NCI-H128 (cell line): ENCODE results near the gene KCNQ4.

Source experiments
- DNase-seq: peaks from one replicate; lab custom pipeline; 2025; ENCODE audit not compliant: unreplicated experiment; lab: John Stamatoyannopoulos, UW

The KCNQ4 gene

GRCh38 chr1:40754201-40754600 is 29.4 kb upstream of the KCNQ4 start:
- DNase-seq: no peak

- no peak for DNase-seq
Measured at GRCh38 chr1:40755067-40755466, 28.5 kb upstream of the KCNQ4 start.

- no peak for DNase-seq
Measured at GRCh38 chr1:40756523-40756922, 27.1 kb upstream of the KCNQ4 start.

DNA sequence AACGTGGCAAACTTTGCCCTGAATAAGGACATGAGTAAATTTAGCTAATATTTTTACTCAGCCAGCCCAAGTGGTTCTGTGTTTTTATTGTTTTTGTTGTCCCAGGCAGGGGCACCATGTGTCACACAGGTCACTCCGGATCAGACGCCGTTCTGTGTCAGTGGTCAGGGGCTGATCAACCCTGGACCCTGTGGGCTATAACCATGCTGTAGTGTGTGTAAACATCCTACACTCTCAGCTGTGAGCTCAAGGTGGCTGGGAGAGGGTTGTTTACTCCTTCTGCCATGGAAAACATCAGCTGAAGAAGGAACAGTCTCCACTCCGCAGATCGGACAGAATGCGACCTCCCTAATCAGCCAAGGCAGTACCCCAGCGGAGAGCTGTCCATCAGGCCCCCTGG is 26.5 kb upstream of the KCNQ4 start:
- no peak for DNase-seq

GRCh38 chr1:40758004-40758403 is 25.6 kb upstream of the KCNQ4 start:
- no peak for DNase-seq

- DNase-seq: no peak
Measured at GRCh38 chr1:40758578-40759343, 24.8 kb upstream of the KCNQ4 start.

GRCh38 chr1:40760984-40761383 is 22.6 kb upstream of the KCNQ4 start:
- DNase-seq: no peak

DNA sequence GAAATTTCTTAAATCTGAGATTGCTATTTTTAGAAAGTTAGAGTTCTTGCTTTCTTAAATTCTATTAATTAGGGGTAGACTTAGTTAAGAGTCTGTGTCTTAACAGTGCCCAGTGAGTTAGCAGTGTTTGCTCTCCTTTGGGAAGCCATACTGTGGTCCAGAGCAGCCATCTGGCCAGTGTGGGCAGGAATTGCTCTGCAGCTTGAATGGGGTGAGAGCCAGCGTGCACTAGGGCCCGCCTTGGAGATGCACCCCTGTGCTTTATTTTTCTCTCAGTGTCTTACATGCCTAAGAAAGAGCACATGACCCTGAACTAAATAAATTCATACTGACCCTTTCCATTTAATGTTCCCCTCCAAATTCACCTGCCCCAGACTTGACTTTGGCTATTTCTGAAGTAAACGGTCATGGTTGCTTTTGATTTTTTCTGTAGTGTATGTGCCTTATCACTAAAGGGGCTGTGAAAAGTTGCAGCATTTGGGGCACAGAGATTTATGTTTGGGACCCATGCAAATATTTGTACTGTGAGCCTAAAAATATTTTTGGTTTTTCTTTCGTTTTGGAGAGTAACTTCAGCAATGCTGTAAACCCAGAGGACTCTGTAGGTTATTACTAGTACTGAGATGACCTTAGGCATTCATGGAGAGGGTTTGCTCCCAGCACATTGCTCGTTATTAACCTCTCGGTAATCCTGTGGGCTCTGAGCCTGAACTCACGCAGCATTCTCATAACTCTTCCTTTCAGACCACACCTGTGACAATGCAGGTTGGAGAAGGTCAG is 21.3 kb upstream of the KCNQ4 start:
- DNase-seq: no peak

- DNase-seq: no peak
Measured at GRCh38 chr1:40763742-40764532, 19.6 kb upstream of the KCNQ4 start.

- no peak for DNase-seq
Measured at GRCh38 chr1:40764981-40765380, 18.6 kb upstream of the KCNQ4 start.

DNA sequence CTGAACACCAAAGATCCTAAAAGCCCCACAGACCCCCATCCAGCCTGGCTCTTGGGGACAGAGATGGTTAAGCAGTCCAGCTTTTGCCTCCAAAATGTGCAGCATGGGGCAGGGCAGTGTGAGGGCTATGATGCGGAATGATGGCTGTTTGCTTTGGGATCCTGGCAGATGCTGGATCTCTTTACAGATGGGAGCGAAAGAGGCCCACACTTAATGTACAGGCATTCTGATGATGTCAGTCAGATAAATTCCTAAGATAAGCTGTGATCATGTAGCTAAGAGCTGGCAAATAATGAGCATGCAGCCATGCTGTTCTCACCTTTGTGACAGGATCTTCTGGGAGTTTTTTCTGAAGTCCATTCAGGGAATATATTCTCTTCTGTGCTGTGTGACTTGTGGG is 17.6 kb upstream of the KCNQ4 start:
- DNase-seq: no peak

DNA sequence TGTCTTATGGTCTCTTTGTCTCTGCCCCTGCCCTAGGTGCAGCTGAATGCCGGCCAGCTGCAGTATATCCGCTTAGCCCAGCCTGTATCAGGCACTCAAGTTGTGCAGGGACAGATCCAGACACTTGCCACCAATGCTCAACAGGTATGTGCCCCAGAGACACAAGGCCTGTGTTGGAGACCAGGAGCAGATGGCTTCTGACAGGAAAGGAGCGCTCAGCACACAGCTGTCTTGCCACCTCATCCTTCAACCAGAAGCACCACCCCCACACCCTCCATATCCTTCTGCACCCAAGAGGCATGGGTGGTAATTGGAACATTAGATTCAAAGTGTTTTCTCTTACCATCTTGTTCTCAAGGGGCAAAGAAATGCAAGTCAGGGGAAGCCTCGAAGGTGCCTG is 17.0 kb upstream of the KCNQ4 start:
- no peak for DNase-seq

GRCh38 chr1:40768146-40768990 is 15.2 kb upstream of the KCNQ4 start:
- no peak for DNase-seq

DNA sequence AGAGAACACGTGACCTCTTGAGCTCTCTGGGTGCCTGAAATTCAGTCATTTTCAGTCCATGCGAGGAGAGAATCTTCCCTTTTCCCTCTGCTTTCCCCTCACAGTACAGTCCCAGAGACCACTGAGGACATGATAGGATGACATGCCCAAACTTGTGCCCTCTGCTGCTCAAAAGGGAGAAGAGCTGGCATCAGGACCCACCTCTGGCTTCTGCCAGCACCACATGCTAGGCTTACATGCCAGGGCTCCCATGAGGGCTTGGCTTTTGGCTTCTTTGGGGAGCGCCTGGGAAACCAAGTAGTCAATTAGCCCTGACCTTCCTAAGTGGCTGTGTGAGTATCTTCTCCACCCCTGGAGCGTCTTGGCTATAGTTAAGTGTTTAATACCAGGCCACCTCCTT is 13.8 kb upstream of the KCNQ4 start:
- DNase-seq: no peak

DNA sequence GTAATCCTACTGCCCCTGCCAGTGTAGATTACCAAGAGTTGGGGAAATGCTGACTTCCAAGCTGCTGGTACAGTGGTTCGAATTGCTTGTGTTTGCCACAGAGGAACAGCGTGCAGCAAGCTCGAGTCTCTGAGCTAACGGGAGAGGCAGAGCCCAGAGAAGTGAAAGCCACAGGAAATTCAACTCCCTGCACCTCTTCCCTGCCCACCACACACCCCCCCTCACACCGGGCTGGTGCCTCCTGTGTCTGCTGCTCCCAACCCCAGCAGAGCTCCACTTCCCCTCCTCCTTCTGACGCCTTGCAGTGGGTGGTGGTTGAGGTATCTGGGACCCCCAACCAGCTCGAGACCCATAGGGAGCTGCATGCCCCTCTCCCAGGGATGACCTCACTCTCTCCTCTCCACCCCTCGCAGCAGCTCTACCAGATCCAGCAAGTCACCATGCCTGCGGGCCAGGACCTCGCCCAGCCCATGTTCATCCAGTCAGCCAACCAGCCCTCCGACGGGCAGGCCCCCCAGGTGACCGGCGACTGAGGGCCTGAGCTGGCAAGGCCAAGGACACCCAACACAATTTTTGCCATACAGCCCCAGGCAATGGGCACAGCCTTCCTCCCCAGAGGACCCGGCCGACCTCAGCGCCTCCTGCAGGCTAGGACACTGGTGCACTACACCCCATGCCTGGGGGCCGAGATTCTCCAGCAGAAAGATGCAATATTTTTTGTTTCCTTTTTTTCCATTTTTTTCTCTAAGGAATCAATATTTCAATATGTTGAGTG is 13.1 kb upstream of the KCNQ4 start:
- DNase-seq: no peak

DNA sequence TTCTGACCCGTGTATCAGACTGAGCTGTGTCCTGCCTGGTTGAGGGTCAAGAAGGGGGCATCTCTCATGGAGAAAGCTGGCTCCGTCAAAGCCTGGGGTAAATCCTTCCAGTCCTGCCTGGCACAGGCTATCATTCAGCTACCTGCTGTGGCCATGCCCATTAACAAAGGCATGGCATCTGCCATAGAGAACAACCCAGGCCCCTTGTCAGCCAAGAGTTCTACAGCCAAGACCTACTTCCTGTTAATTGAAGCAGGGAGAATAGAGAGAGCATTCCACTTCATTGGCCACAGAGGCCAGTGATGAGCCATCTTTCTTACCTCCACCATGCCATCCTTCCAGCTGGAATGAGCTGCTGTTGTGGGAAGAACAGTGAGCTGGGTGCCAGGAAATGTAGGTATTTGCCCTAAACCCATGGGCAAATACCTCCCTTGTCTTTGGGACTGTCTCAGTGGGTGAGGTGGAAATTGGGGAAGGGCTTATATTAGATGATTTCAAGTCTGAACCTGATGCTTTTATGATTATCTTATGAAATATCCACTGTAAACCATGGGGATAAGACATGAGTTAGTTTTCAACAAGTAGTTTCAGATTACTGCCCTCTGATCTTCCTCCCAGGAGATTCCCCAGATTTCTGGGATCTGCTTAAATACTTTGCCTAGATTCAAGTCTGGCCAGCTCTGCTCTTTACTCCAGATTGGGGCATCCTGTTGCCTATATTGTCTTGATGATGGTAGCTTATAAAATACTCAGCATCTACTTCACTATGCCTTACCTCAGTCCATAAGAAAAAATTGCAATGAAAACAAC is 11.2 kb upstream of the KCNQ4 start:
- DNase-seq: no peak

- no peak for DNase-seq
Measured at GRCh38 chr1:40773748-40774265, 9.8 kb upstream of the KCNQ4 start.

- DNase-seq: peak; percentile 8
Measured at GRCh38 chr1:40774266-40774998, 9.2 kb upstream of the KCNQ4 start.
